HepG2 (cell line): ENCODE results near the gene ADAMTS2.

Experiments
- GABPB1 ChIP-seq: IDR thresholded peaks from 2 replicates; pipeline ENCODE4 v1.6.1; 2016; ENCODE audit warnings: mild to moderate bottlenecking, missing genetic modification reagents, moderate library complexity, missing compliant biosample characterization
- HNRNPK ChIP-seq: fragments of 200-400 bp; formaldehyde crosslinking; IDR thresholded peaks from 2 replicates; pipeline ENCODE4 v1.6.1; 2018; ENCODE audit warnings: low read length, low read depth, moderate library complexity, mild to moderate bottlenecking; ENCODE audit not compliant: poor library complexity, severe bottlenecking
- ZEB1 ChIP-seq: IDR thresholded peaks from 2 replicates; pipeline ENCODE4 v1.6.1; 2012; ENCODE audit warnings: mild to moderate bottlenecking, low read depth, inconsistent platforms; ENCODE audit not compliant: insufficient replicate concordance
- ZNF639 ChIP-seq: conservative IDR thresholded peaks from 2 replicates; pipeline ENCODE4 v1.6.1; 2018; ENCODE audit warnings: missing genetic modification reagents

- no peak for TF ChIP-seq ZNF639
- no peak for TF ChIP-seq HNRNPK
- no peak for TF ChIP-seq GABPB1 (CRISPR knock-in tag)
- TF ChIP-seq ZEB1 = no peak
Observed at GRCh38 chr5:179367491-179367890, 22.2 kb upstream of the ADAMTS2 start.
